Non-pigmented ciliary epithelial cell (primary cell): ENCODE data around the gene FHL3.
"Not testable (repeated sequence)": the region's sequence is repeated elsewhere in the genome, so short reads cannot be mapped to it uniquely, and the experiment has no call there.

Experiments
- DNase-seq: peaks from one replicate; pipeline ENCODE4 v3.0.0-alpha.2; 2010; ENCODE audit warnings: low read depth

The FHL3 gene

GRCh38 chr1:37987679-37988078 is 17.6 kb downstream of the FHL3 start:
- DNase-seq = no peak

DNA sequence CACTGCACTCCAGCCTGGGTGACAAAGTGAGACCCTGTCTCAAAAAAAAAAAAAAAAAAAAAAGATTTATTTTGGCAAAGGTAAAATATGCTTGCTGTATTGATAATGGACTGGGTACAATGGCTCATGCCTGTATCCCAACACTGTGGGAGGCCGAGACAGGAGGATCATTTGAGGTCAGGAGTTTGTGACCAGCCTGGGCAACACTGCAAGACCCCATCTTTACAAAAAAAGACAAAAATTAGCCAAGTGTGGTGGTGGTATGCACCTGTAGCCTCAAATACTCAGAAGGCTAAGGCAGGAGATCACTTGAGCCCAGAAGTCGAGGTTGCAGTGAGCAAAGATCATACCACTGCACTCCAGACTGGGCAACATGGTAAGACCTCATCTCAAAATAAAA is 21.8 kb downstream of the FHL3 start:
- DNase-seq = no peak

DNA sequence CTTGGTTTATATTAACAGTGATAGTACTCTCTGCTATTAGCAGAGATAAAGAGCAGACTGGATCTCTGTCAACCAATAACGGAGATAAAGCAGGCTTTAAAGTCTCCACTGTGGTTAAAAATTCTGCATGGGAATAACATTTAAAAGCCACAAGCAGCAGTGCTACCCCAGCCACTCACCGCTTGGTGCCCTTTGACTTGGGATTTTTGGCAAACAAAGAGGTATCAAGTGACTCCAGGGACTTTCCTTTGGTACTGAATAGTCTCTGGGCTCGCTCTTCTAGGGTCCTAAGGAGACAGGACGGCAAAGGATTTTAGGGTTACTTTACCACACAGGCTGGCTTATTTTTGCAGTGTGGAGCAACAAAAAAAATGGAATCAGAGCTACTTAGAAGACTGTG is 26.8 kb downstream of the FHL3 start:
- DNase-seq = no peak

GRCh38 chr1:37975083-37975482 is 30.2 kb downstream of the FHL3 start:
- not testable (repeated sequence) for DNase-seq

GRCh38 chr1:37974567-37974966 is 30.7 kb downstream of the FHL3 start:
- no peak for DNase-seq

DNA sequence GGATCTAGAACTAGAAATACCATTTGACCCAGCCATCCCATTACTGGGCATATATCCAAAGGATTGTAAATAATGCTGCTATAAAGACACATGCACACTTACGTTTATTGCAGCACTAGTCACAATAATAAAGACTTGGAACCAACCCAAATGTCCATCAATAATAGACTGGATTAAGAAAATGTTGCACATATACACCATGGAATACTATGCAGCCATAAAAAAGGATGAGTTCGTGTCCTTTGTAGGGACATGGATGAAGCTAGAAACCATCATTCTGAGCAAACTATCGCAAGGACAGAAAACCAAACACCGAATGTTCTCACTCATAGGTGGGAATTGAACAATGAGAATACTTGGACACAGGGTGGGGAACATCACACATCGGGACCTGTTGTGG is 31.6 kb downstream of the FHL3 start:
- not testable (repeated sequence) for DNase-seq

GRCh38 chr1:37965301-37965700 is 40.0 kb downstream of the FHL3 start:
- no peak for DNase-seq

DNA sequence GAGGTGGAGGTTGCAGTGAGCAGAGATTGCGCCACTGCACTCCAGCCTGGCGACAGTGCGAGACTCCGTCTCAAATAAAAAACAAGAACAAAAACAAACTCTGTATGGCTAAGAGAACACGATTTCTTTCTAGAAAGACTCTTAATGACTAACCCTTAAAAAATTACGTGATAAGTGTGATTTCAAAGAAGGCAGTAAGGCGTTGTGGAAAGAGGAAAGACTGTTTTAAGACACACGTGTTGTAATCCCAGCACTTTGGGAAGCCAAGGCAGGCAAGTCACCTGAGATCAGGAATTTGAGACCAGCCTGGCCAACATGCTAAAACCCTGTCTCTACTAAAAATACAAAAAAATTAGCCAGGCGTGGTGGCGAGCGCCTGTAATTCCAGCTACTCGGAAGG is 41.2 kb downstream of the FHL3 start:
- not testable (repeated sequence) for DNase-seq

DNA sequence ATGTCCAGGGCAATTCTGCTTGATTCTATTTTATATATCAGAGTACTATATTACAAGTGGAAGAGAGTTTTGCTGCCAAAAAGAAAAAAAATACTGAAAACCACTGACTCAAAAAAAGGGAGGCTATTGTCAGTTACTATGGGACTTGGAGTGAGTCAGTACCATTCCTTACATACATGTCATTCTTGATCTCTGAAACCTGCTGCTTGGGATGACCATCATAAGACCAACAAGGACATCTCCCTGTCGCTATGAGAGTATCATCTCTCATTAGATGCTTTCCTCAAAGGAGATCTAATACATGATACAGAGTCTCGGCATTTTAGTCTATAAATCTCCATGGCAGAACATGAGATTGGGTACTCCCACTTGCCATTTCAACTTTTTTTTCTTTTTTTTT is 46.6 kb downstream of the FHL3 start:
- peak; percentile 79 for DNase-seq

DNA sequence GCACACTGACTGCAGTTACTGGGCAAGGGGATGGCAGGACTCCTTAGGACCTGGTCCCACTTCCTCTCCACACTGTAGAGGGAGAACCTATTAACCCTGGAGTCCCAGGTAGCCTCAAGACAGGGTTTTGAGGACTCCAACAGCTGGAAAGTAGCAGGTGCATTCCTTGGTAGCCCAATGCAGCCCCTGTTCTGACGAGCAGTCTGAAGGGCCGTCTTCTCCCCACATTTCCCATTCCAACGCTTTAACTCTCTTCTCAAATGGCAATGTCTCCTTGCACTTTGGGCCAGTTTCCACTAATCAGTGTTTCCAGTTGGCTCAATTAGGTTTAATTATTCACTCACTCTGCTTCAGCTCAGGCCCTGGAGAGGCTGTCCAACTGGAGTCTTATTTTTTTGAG is 49.6 kb downstream of the FHL3 start:
- DNase-seq = no peak

DNA sequence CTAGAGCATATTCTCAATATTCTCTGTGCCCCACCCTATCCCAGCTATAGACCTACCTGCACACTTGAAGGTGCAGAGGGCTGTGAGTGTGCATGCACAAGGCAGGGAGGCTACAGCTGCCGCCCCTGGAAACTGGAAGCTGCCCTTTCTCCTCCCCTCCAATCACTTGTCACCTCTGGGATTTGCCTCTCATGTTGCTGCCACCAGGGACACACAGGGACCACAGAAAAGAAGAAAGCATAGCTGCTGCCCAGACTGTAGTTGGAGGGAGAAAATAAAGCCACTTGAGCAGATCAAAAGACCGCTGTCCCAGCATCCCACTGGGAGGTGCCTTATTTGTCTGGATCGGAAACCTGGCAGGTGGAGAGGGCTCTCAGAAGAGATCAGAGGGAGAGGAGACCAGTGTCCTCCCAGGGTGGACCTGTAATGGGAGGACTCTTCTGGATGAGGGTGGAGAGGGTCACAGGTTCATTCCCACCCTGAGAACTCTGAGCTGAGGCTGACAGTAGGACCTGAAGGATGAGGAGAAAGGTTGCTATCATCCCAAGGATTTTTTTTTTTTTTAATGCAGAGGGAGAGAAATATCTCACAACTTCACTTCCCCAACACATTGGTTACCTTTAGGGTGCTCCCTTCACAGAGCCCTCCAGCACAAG is 50.9 kb downstream of the FHL3 start:
- DNase-seq = no peak

GRCh38 chr1:37952738-37953137 is 52.6 kb downstream of the FHL3 start:
- no peak for DNase-seq

GRCh38 chr1:37951783-37952624 is 53.3 kb downstream of the FHL3 start:
- no peak for DNase-seq

GRCh38 chr1:37951041-37951782 is 54.1 kb downstream of the FHL3 start:
- DNase-seq = no peak

- no peak for DNase-seq
These were observed 55.7 kb downstream of the FHL3 start for GRCh38 chr1:37949524-37950152.

DNA sequence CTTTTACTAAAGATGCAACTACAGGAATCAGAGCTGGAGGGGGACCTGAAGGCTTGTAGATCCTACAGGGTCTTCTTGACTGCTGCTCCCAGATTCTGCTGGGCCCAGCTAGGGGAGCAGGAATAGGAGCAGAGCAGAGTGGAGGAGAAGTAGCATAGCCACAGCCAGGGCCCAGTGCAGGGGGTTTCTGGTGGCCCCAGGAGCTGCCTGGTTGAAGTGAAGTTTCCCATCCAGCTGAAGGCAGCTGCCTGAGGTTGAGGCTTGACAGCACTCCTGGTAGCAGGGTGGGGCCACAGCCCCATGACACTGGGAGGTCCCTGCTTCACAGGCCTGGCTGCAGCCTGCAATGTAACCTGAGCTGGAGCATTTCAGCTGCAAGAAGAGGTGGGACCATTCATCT is 56.5 kb downstream of the FHL3 start:
- no peak for DNase-seq

- DNase-seq = no peak
These were observed 57.1 kb downstream of the FHL3 start for GRCh38 chr1:37948166-37948565.

- DNase-seq = no peak
These were observed 58.0 kb downstream of the FHL3 start for GRCh38 chr1:37947364-37947763.
